IMR-90 (cell line): ENCODE data around the gene NEMP1. TPM values are rescaled to one million over a fixed set of nuclear protein-coding genes. Genes with fewer than 3 reads are reported as not detected.

Source experiments
- ATAC-seq: fragments of 200-7000 bp; cut with Tn5 transposase; 2 replicates; pipeline ENCODE4 v1.9.1; 2020; ENCODE audit warnings: low read depth, mild to moderate bottlenecking, moderate library complexity
- BruUV-seq: library from RNA; stranded (reverse); fragments of 400-500 nt; replicated peaks from 2 replicates; lab custom pipeline; 2021; lab: Mats Ljungman, UMichigan
- CTCF ChIA-PET: fragments of 300-600 bp; formaldehyde crosslinking; extraction: SDS; loops from one replicate; lab custom pipeline; 2021; ENCODE audit warnings: antibody characterized with exemption; lab: Yijun Ruan, JAX
- POLR2A ChIA-PET: fragments of 300-600 bp; sonication (Branson Sonifier 250); formaldehyde crosslinking; loops from one replicate; lab custom pipeline; 2022; ENCODE audit warnings: antibody characterized with exemption; ENCODE audit not compliant: unreplicated experiment; lab: Charles Lee
- DNase-seq: peaks from one replicate; pipeline ENCODE4 v3.0.0; 2013
- H2AFZ ChIP-seq: replicated peaks from 2 replicates; pipeline ENCODE3; 2013; ENCODE audit warnings: low read length, mild to moderate bottlenecking; ENCODE audit not compliant: poor library complexity
- H2AK5ac ChIP-seq: 2 replicates; pipeline ENCODE4 v1.6.1; 2013; ENCODE audit warnings: low read depth, low read length, inconsistent platforms
- H2AK9ac ChIP-seq: replicated peaks from 2 replicates; pipeline ENCODE3; 2013; ENCODE audit warnings: mild to moderate bottlenecking, low read depth, low read length, moderate library complexity; ENCODE audit not compliant: poor library complexity
- H2BK120ac ChIP-seq: 2 replicates; pipeline ENCODE4 v1.6.1; 2013; ENCODE audit warnings: low read depth, low read length, inconsistent platforms
- H2BK15ac ChIP-seq: 3 replicates; pipeline ENCODE4 v1.6.1; 2013; ENCODE audit warnings: low read depth, low read length, inconsistent platforms
- H2BK20ac ChIP-seq: 2 replicates; pipeline ENCODE4 v1.6.1; 2013; ENCODE audit warnings: low read depth, mild to moderate bottlenecking, inconsistent platforms, low read length, moderate library complexity
- H2BK5ac ChIP-seq: 2 replicates; pipeline ENCODE4 v1.6.1; 2013; ENCODE audit warnings: mild to moderate bottlenecking, low read depth, low read length, inconsistent platforms; ENCODE audit not compliant: poor library complexity, severe bottlenecking
- H3K14ac ChIP-seq: replicated peaks from 2 replicates; pipeline ENCODE4 v1.6.1; 2013; ENCODE audit warnings: low read depth, low read length, inconsistent platforms
- H3K18ac ChIP-seq: 2 replicates; pipeline ENCODE4 v1.6.1; 2013; ENCODE audit warnings: low read depth, low read length, control low read depth
- H3K23ac ChIP-seq: 2 replicates; pipeline ENCODE4 v1.6.1; 2013; ENCODE audit warnings: low read depth, low read length, inconsistent platforms
- H3K27ac ChIP-seq: 2 replicates; pipeline ENCODE4 v1.5.1; 2013; ENCODE audit warnings: mild to moderate bottlenecking, control low read depth, low read length; ENCODE audit not compliant: insufficient read depth
- H3K27me3 ChIP-seq: 2 replicates; pipeline ENCODE4 v1.6.1; 2013; ENCODE audit warnings: low read length; ENCODE audit not compliant: control insufficient read depth, insufficient read depth
- H3K36me3 ChIP-seq: 2 replicates; pipeline ENCODE4 v1.6.1; 2013; ENCODE audit warnings: low read length, mixed read lengths; ENCODE audit not compliant: control insufficient read depth, insufficient read depth
- H3K4ac ChIP-seq: 2 replicates; pipeline ENCODE4 v1.6.1; 2013; ENCODE audit warnings: low read depth, low read length, inconsistent platforms
- H3K4me1 ChIP-seq: 2 replicates; pipeline ENCODE4 v1.6.1; 2013; ENCODE audit warnings: low read length, mixed read lengths; ENCODE audit not compliant: control insufficient read depth, insufficient read depth
- H3K4me2 ChIP-seq: 2 replicates; pipeline ENCODE4 v1.6.1; 2013; ENCODE audit warnings: low read depth, mild to moderate bottlenecking, control low read depth, low read length, moderate library complexity
- H3K4me3 ChIP-seq: 2 replicates; pipeline ENCODE4 v1.5.1; 2013; ENCODE audit warnings: low read depth, mild to moderate bottlenecking, control low read depth, low read length, moderate library complexity; ENCODE audit not compliant: insufficient read depth
- H3K56ac ChIP-seq: 2 replicates; pipeline ENCODE4 v1.6.1; 2013; ENCODE audit warnings: low read length, inconsistent platforms; ENCODE audit not compliant: insufficient read depth; ENCODE audit errors: extremely low read depth
- H3K79me1 ChIP-seq, 2 experiments: 2 replicates each; pipeline ENCODE4 v1.6.1; 2013; ENCODE audit warnings: low read length in 2 of 2, inconsistent platforms in 1 of 2, low read depth in 1 of 2
- H3K9ac ChIP-seq: 2 replicates; pipeline ENCODE4 v1.6.1; 2013; ENCODE audit warnings: low read depth, low read length, control low read depth
- H3K9me1 ChIP-seq: 2 replicates; pipeline ENCODE4 v1.6.1; 2013; ENCODE audit warnings: low read length, inconsistent platforms; ENCODE audit not compliant: insufficient read depth
- H3K9me3 ChIP-seq: 2 replicates; pipeline ENCODE4 v1.6.1; 2013; ENCODE audit warnings: low read length; ENCODE audit not compliant: control insufficient read depth, insufficient read depth
- H4K20me1 ChIP-seq: 2 replicates; pipeline ENCODE4 v1.6.1; 2013; ENCODE audit warnings: low read length, inconsistent platforms; ENCODE audit not compliant: insufficient read depth
- H4K5ac ChIP-seq: 2 replicates; pipeline ENCODE4 v1.6.1; 2013; ENCODE audit warnings: mild to moderate bottlenecking, low read depth, low read length, control low read depth
- H4K8ac ChIP-seq, 2 experiments: 2 replicates each; pipeline ENCODE4 v1.6.1; 2013; ENCODE audit warnings: low read depth in 2 of 2, low read length in 2 of 2, control low read depth in 1 of 2, inconsistent platforms in 1 of 2
- H4K91ac ChIP-seq: 2 replicates; pipeline ENCODE4 v1.6.1; 2013; ENCODE audit warnings: low read depth, low read length, inconsistent platforms; ENCODE audit not compliant: insufficient read depth
- FOS ChIP-seq: fragments of 150-350 bp; IDR thresholded peaks from 2 replicates; pipeline ENCODE4 v1.6.1; 2016; ENCODE audit warnings: low read depth, low read length
- MAZ ChIP-seq: IDR thresholded peaks from 2 replicates; pipeline ENCODE4 v1.6.1; 2012; ENCODE audit warnings: low read depth, mild to moderate bottlenecking, low read length, improper control_type of control experiment, moderate library complexity, borderline replicate concordance
- NFE2L2 ChIP-seq: fragments of 150-350 bp; IDR thresholded peaks from 2 replicates; pipeline ENCODE4 v1.6.1; 2016; ENCODE audit warnings: low read depth, mild to moderate bottlenecking, low read length
- POLR2A ChIP-seq: IDR thresholded peaks from 2 replicates; pipeline ENCODE4 v1.6.1; 2012; ENCODE audit warnings: mild to moderate bottlenecking, low read depth, low read length
- RCOR1 ChIP-seq: IDR thresholded peaks from 2 replicates; pipeline ENCODE4 v1.6.1; 2012; ENCODE audit warnings: mild to moderate bottlenecking, low read length, improper control_type of control experiment; ENCODE audit not compliant: insufficient replicate concordance
- USF2 ChIP-seq: fragments of 150-350 bp; IDR thresholded peaks from 2 replicates; pipeline ENCODE4 v1.6.1; 2017; ENCODE audit warnings: mild to moderate bottlenecking, antibody characterized with exemption, low read length, low read depth
- WGBS, 2 experiments: methylation state at CpG; one replicate each; pipeline versions ENCODE4 v1.1.5 to v1.1.7; 2013; ENCODE audit warnings: missing lambda C conversion rate in 2 of 2; ENCODE audit not compliant: insufficient read length in 1 of 2; ENCODE audit errors: extremely low coverage in 2 of 2; 5-methylcytosine and 5-hydroxymethylcytosine counted together
- dilution Hi-C: fragments of 300-500 bp; cut with HindIII; formaldehyde crosslinking; loops from one replicate; pipeline ENCODE4 v1.14.3; 2018; ENCODE audit warnings: low sequenced_read_pairs; ENCODE audit not compliant: unreplicated experiment
- in situ Hi-C: fragments of 300-500 bp; cut with MboI; formaldehyde crosslinking; loops from 3 replicates; pipeline ENCODE4 v1.14.3; 2019; ENCODE audit warnings: low sequenced_read_pairs, inconsistent platforms, mixed read lengths
- intact Hi-C: fragments of 100-400 bp; cut with micrococcal nuclease; formaldehyde crosslinking; loops from 2 replicates; pipeline ENCODE4 v1.10.0; 2022
- polyA plus RNA-seq, 3 experiments: library from polyadenylated mRNA; depleted of rRNA; stranded (reverse); fragments of >200 nt; gene quantifications; 2 replicates each; pipeline ENCODE4 v1.2.3, GENCODE V29; 2012; ENCODE audit warnings: low replicate concordance in 1 of 3
- total RNA-seq: library from RNA; depleted of rRNA; stranded (reverse); fragments of >200 nt; gene quantifications from 2 replicates; pipeline ENCODE4 v1.2.3, GENCODE V29; 2012

Gene NEMP1
- total and polyA plus RNA-seq, 2 of the 4 experiments (the other 2 are of a cell fraction): 8.9 to 10.9 TPM

- no peak overlapping the region for H2BK15ac ChIP-seq
- no peak overlapping the region for H3K56ac ChIP-seq
- H3K36me3 ChIP-seq: no peaks in the 10 kb centered on the region
- BruUV-seq: no TSS peak
- H3K9me1 ChIP-seq: no peaks in the 10 kb centered on the region
- ChIA-PET CTCF (no interaction called here), POLR2A (no interaction called here)
- peaks cover 59% of the 10 kb centered on the region for H3K27me3 ChIP-seq
- H3K4me2 ChIP-seq: no peak overlapping the region
- dilution Hi-C loops: no loop called here
- no peak overlapping the region for H4K8ac ChIP-seq
- no peak overlapping the region for H2BK5ac ChIP-seq
- no peak overlapping the region for H3K4ac ChIP-seq
- H3K9me3 ChIP-seq: no peaks in the 10 kb centered on the region
- no peak overlapping the region for H2BK20ac ChIP-seq
- H3K9ac ChIP-seq: no peak overlapping the region
- ATAC-seq (no peak), DNase-seq (no peak)
- H2AFZ ChIP-seq: no peak overlapping the region
- no peak overlapping the region for H3K14ac ChIP-seq
- H4K20me1 ChIP-seq: no peaks in the 10 kb centered on the region
- H3K18ac ChIP-seq: no peak overlapping the region
- H2AK9ac ChIP-seq: no peak overlapping the region
- H3K4me1 ChIP-seq: no peaks in the 10 kb centered on the region
- no peak overlapping the region for H2AK5ac ChIP-seq
- H4K91ac ChIP-seq: no peak overlapping the region
- no peak overlapping the region for H4K5ac ChIP-seq
- in situ Hi-C loops: no loop called here
- TF ChIP-seq RCOR1 (no peak), MAZ (no peak), USF2 (no peak), POLR2A (no peak), NFE2L2 (no peak), FOS (no peak)
- intact Hi-C loops: no loop called here
- H3K79me1 ChIP-seq: no peaks in the 10 kb centered on the region
- no peak overlapping the region for H2BK120ac ChIP-seq
- H3K23ac ChIP-seq: no peak overlapping the region
- no peak overlapping the region for H3K4me3 ChIP-seq
- 31% methylated on average over 2 of the region's 3 CpGs; no CpG with 5 or more reads in 1 of the 2 experiments for WGBS, 2 experiments
- no peak overlapping the region for H3K27ac ChIP-seq
Observed at GRCh38 chr12:57037264-57037663, 41.3 kb downstream of the NEMP1 start.
